PFSK-1 (cell line): ENCODE results near the gene ASPA.

Source experiments
- FOXP2 ChIP-seq: optimal IDR thresholded peaks from 2 replicates; pipeline ENCODE3; 2011; ENCODE audit warnings: borderline replicate concordance, control low read depth, inconsistent platforms; ENCODE audit not compliant: insufficient read depth; ENCODE audit errors: extremely low read length, extremely low read depth
- POLR2AphosphoS5 ChIP-seq: IDR thresholded peaks from 2 replicates; pipeline ENCODE4 v1.6.1; 2012; ENCODE audit warnings: low read depth, mild to moderate bottlenecking, control low read depth, low read length, moderate library complexity
- SIN3A ChIP-seq: IDR thresholded peaks from 2 replicates; pipeline ENCODE4 v1.6.1; 2012; ENCODE audit warnings: mild to moderate bottlenecking, low read length, moderate library complexity, borderline replicate concordance; ENCODE audit not compliant: insufficient read depth
- TAF1 ChIP-seq: IDR thresholded peaks from 2 replicates; pipeline ENCODE4 v1.6.1; 2012; ENCODE audit warnings: low read length, control low read depth, borderline replicate concordance; ENCODE audit not compliant: insufficient read depth
- TF ChIP-seq, protein P1 (sequence below), 2 experiments: IDR thresholded peaks; 2 replicates each; pipeline versions ENCODE4 v1.6.1 to v1.8.0; 2011 to 2012; ENCODE audit warnings: low read depth in 2 of 2, low read length in 2 of 2, control low read depth in 1 of 2, inconsistent platforms in 1 of 2, mild to moderate bottlenecking in 1 of 2, moderate library complexity in 1 of 2; ENCODE audit not compliant: insufficient read depth in 1 of 2

The ASPA gene

DNA sequence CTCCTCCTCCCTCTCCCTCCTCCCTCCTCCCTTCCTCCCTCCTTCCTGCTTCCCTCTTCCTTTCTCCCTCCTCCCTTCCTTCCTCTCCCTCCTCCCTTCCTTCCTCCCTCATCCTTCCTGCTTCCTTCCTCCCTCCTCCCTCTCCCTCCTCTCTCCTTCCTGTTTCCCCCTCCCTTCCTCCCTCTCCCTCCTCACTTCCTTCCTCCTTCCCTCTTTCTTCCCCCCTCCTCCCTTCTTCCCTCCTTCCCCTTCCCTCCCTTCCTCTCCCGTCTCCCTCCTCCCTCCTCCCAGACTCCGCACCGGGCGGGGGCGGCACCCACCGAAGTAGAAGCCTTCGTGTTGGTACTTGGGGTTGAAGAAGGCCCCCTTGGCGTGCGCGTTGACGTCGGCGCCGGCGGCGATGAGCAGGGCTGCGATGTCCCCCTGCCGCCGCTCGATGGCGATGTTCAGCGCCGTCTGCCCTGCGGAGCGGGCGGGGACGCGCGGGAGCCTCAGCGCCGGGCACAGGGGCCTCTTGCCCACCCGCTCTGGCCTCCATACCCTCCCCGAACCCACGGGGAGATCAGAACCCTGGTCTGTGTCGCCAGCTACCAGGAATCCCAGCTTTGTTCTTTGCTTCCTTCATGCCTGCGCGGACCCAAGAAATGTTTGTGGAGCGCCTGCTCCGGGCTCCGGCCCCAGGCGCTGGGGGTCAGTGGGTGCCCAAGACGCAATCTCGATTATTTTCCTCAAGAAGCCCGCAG lies 59.6 kb downstream of the ASPA start:
- TF ChIP-seq FOXP2 (no peak), POLR2AphosphoS5 (no peak), SIN3A (no peak), TAF1 (no peak)
- TF ChIP-seq, protein P1, sequence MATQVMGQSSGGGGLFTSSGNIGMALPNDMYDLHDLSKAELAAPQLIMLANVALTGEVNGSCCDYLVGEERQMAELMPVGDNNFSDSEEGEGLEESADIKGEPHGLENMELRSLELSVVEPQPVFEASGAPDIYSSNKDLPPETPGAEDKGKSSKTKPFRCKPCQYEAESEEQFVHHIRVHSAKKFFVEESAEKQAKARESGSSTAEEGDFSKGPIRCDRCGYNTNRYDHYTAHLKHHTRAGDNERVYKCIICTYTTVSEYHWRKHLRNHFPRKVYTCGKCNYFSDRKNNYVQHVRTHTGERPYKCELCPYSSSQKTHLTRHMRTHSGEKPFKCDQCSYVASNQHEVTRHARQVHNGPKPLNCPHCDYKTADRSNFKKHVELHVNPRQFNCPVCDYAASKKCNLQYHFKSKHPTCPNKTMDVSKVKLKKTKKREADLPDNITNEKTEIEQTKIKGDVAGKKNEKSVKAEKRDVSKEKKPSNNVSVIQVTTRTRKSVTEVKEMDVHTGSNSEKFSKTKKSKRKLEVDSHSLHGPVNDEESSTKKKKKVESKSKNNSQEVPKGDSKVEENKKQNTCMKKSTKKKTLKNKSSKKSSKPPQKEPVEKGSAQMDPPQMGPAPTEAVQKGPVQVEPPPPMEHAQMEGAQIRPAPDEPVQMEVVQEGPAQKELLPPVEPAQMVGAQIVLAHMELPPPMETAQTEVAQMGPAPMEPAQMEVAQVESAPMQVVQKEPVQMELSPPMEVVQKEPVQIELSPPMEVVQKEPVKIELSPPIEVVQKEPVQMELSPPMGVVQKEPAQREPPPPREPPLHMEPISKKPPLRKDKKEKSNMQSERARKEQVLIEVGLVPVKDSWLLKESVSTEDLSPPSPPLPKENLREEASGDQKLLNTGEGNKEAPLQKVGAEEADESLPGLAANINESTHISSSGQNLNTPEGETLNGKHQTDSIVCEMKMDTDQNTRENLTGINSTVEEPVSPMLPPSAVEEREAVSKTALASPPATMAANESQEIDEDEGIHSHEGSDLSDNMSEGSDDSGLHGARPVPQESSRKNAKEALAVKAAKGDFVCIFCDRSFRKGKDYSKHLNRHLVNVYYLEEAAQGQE (IDR thresholded peaks at IDR 0.05; ENCODE audit: insufficient read depth in 1 of 2, low read depth in 2 of 2, low read length in 2 of 2): no peak

DNA sequence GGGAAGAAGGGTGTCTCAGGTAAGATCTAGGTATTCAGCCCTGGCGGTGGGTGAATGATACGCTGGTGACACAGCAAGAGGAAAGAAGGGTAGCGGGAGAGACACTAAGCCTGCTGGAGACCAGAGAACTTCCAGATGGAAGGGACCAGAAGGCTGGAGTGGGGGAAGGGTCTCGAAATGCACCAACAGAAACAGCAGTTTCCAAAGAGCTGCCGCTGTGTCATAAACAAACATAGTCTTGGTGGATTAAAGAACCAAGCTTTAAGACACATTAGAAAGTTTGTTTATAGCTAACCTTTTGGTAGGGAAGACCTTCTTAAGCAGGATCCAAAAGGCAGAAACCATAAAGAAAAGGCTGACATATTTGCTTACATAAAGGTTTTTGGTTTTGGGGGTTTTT lies 60.9 kb downstream of the ASPA start:
- TF ChIP-seq, protein P1 (IDR thresholded peaks at IDR 0.05; ENCODE audit: insufficient read depth in 1 of 2, low read depth in 2 of 2, low read length in 2 of 2): no peak
- TF ChIP-seq TAF1 (no peak), POLR2AphosphoS5 (no peak), FOXP2 (no peak), SIN3A (no peak)

DNA sequence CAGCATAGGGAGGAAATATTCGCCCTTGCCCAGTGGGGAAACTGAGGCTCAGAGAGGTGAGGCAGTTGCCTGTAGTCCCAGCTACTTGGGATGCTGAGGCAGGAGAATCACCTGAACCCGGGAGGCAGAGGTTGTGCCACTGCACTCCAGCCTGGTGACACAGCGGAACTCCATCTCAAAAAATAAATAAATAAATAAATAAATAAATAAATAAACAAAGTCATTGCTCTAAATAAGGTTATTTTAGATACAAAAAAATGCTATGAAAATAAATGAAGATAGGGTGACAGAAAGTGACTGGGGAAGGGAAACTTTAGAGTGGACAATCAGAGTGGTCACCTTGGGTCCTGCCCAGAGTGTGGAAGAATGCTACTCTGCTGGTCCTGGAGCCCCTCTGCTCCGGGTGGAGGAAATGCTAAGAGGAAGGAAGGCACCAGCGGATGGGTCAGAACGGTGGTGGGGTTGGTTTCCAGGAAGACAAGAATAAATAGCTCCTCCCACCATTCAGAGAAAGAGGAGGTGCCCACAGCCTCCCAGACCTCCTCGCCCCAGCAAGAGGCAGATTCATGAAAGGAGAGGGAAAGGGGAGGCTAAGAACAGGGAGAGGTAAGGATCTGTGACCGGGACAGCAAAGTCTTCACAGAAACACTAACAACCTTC lies 64.2 kb downstream of the ASPA start:
- no peak for TF ChIP-seq FOXP2

DNA sequence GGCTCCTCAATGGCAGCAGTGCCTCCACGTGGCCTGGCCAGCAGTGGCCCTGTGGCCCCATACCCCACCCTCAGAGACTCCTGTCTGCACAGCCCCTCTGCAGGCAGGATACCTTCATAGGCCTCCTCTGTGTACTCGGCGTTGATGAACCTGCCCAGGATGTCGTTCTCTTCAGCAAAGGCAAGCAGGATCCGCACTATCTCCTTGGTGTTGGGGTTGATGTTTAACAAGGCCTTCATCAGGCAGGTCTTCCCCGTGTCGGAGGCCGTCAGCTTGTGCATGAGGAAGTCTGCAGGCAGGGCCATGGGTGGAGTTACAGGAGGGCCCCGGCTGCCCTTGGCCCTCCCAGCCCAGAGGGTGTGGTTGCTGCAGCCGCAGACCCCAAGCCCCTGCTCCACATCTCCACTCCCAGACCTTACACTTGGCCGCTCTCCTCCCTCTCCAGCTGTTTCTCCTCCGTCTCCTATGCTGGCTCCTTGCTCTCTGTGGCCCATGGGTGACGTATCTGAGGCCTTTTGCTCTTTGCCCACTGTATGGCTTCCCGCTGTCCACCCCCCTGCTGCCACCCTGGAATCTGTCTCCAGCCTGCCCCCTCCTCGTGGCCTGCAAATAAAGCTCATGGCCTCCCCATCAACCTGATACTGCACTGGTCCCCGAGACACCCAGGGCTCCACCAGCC lies 66.8 kb downstream of the ASPA start:
- no peak for TF ChIP-seq TAF1
- TF ChIP-seq FOXP2: no peak
- TF ChIP-seq SIN3A: no peak
- TF ChIP-seq, protein P1 (IDR thresholded peaks at IDR 0.05; ENCODE audit: insufficient read depth in 1 of 2, low read depth in 2 of 2, low read length in 2 of 2): no peak
- TF ChIP-seq POLR2AphosphoS5: no peak

DNA sequence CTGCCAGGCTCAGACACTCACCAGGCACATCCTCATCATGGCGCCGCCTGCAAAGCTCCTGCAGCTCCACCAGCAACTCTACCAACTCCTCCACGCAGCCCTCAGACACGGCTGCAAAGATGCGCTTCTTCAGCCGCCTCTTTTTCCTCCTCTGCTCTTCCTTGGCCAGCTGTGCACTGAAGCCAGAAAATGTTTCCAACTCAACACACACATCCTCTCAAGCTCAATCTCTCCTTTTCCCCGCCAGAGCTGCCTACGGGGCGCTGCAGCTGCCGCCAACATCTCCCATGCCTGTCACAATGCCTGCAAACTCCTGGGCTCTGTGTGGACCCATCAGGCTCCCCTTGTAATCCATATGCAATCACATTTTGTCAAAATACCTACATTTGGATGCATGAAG lies 67.7 kb downstream of the ASPA start:
- no peak for TF ChIP-seq TAF1
- TF ChIP-seq, protein P1 (IDR thresholded peaks at IDR 0.05; ENCODE audit: insufficient read depth in 1 of 2, low read depth in 2 of 2, low read length in 2 of 2): no peak
- no peak for TF ChIP-seq SIN3A
